ENCODE data around the gene ADRA2B.

ADRA2B gene

GRCh38 chr2:96119389-96119751, 3.0 kb upstream of the ADRA2B start:
- DNase-seq (ENCODE audit: low read depth in 1 of 2, low spot score in 1 of 2) = no peak

DNA sequence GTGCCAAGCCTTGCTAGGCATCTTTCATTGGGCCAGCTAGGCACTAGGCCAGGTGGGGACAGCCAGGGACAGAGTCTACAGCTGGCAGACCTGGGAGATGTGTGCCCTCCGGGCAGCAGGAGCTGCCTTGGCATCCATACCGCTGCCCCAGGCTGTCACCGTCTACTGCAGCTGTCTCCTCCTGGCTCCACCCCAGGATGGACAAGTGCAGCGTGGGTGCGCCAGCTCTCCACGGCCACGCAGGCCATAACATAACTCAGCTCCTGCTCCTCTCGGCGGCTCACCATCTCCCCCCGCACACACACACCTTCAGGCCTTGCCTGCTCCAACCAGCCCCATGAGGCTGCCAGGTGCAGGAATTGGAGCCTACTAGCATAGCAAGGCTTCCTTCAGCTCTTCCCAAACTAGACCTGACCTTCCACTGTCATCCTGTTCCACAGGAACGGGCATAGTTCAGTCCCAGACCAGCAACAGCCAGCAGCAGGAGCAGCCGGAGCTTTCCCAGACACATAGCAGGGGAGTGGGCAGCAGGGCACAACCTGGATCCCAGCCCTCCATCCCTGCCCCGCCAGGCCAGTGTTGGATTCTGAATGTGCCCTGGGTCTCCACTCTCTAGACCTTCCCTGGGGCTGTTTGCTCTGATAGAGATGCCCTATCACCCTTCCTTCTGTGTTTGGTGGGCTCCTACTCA, 2.5 kb upstream of the ADRA2B start:
- no peak for DNase-seq (ENCODE audit: low read depth in 1 of 2, low spot score in 1 of 2)

DNA sequence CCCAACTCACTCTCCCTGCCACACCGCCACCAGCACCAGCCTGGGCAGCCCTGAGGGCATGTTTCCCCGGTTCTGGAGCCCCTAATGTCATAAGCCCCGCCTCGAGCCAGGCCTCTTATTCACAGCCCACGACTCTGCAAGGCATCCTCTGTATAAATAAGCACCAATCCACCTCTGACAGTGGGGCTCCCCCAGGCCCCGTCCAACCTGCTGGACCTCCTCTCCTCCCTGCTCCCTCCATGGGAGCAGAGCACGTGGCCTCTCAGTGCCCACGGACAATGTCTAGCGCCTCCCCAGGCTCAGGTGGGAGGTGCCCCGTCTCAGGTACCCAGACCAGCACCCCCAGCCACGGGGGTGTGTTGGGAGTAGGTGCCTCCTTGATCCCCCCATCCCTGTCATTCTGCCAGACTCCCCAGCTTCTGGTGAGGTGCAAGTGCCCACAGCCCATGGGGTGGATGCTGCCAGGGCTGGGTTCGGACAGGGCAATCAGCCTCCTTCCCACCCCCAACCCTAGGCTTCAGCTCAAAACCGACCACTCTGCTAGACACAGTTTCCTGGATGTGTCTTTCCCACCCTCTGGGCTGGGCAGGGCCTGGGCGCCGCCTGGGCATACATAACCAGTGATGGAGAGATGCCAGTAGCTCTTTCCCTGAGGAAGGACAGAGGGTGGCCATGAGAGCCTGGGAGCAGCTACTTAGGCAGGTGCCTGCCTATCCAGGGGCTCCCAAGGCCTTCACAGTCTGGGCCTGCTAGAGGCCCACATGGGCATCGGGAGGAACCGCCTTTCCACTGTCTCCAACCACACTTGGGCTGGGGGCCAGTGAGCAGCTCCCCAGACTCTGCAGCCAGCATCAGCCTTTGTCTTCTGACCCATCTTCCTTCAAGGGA, 1.6 kb upstream of the ADRA2B start:
- DNase-seq (ENCODE audit: low read depth in 1 of 2, low spot score in 1 of 2) = no peak

GRCh38 chr2:96116879-96117533, 635 bp upstream of the ADRA2B start:
- peak; percentile 35 to 46 for DNase-seq (ENCODE audit: low read depth in 1 of 2, low spot score in 1 of 2)

DNA sequence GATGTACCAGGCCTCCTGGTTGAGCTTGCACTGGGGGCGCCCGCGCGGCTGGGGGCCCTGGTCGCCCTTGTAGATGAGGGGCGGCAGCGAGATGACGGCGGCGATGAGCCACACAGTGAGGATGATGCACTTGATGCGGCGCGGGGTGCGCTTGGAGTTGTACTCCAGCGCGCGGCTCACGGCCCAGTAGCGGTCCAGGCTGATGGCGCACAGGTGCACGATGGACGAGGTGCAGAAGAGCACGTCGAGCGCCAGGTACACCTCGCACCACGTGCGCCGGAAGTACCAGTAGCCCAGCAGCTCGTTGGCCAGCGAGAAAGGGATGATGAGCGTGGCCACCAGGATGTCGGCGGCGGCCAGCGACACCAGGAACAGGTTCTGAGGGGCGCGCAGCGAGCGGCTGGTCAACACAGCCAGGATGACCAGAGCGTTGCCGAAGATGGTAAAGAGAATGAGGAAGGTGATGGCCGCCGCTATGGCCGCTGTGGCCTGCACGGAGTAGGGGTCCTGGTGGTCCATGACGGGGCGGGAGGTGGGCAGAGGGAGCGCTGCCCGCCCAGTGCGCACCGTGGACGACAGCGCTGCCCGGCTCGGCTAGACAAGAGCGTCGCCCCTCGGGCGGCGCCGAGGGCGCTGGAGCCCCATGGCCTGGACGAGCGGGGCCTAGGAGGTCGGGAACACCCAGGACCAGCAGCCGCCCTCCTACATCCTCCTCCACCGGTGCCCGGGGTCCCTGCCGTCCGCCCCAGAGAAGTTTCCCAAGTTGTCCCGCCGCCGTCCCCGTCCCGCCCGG, 544 bp downstream of the ADRA2B start:
- no peak for DNase-seq (ENCODE audit: low read depth in 1 of 2, low spot score in 1 of 2)

GRCh38 chr2:96114903-96115581, 1.3 kb downstream of the ADRA2B start:
- no peak for DNase-seq (ENCODE audit: low read depth in 1 of 2, low spot score in 1 of 2)

DNA sequence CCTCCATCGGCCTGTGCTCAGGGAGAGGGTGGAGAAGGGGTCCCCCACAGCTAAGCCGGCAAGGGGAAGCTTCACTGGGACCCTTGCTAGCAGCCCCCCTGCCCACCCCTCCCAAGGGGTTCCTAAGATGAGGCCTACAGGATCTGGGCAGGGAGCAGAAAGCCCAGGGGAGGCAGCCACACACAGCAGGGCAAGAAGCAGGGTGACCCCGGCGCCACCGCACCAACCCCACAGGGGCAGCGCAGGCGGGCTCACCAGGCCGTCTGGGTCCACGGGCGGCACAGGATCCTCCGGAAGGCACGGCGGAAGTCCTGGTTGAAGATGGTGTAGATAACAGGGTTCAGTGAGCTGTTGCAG, 1.8 kb downstream of the ADRA2B start:
- no peak for DNase-seq (ENCODE audit: low read depth in 1 of 2, low spot score in 1 of 2)

- no peak for DNase-seq (ENCODE audit: low read depth in 1 of 2, low spot score in 1 of 2)
Measured at GRCh38 chr2:96113951-96114350, 2.4 kb downstream of the ADRA2B start.

DNA sequence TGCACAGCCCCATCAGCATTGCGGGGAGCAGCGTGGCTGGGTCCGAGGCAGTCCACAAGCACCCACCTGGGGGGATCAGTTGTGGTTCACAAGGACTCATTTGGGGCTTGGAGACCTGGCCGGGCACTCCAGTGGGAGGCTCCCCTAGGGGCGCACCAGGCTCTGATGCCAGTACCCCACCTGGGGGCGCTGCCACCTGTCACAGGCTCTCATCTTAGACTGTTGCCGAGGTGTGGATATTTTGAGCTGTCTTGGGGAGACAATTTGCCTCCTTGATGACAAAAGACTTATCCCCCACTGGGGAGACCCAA, 3.0 kb downstream of the ADRA2B start:
- no peak for DNase-seq (ENCODE audit: low read depth in 1 of 2, low spot score in 1 of 2)

GRCh38 chr2:96112501-96113366, 3.6 kb downstream of the ADRA2B start:
- no peak for DNase-seq (ENCODE audit: low read depth in 1 of 2, low spot score in 1 of 2)

DNA sequence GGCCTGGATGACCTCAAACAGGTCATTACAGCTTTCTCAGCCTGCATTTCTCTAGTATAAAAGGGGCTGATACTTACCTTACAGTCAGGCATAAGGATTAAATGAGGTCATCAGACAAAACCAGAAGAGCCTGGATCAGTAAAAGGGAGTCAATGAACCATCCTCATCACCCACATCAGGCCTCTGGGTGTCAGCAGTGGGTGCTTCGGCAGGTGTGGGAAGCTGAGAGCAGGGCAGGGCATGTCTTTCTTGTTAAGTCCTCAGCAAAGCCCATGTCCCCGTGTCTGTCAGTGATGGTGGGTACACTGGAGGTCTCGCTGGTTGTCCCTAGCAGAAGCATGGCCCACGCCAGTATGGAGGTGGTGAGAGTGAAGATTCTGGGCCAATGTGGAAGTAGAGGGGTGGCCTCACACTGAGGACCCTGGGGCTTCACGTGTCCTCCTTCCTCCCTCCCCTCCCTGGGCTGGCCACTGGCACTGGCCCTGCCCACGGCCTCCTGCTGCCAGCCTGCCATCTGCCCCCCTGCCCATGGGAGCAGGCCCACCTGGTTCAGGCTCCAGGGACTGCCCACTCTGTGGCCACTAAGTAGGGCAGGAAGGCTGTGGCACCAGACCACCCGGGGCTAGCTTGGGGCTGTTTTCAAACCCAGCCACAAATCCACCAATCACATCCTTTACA, 4.4 kb downstream of the ADRA2B start:
- no peak for DNase-seq (ENCODE audit: low read depth in 1 of 2, low spot score in 1 of 2)

DNA sequence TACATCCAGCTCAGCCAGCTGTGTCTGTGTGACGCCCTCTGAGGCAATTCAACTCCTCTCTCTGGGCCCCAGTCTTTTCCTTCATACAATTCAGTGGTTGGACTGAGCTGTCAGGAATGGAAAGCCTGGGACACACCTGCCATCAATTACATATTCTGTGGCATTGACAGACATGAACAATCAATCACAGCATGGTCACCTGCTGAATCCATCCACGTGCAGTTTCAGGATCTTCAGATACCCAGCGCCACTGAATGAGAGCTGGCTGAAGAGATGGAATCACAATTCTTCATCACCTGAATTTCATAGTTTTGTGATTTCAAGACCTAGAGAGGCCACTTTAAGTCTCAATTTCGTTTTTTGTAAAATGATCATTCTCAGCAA, 5.1 kb downstream of the ADRA2B start:
- no peak for DNase-seq (ENCODE audit: low read depth in 1 of 2, low spot score in 1 of 2)

GRCh38 chr2:96110621-96111256, 5.6 kb downstream of the ADRA2B start:
- no peak for DNase-seq (ENCODE audit: low read depth in 1 of 2, low spot score in 1 of 2)

DNA sequence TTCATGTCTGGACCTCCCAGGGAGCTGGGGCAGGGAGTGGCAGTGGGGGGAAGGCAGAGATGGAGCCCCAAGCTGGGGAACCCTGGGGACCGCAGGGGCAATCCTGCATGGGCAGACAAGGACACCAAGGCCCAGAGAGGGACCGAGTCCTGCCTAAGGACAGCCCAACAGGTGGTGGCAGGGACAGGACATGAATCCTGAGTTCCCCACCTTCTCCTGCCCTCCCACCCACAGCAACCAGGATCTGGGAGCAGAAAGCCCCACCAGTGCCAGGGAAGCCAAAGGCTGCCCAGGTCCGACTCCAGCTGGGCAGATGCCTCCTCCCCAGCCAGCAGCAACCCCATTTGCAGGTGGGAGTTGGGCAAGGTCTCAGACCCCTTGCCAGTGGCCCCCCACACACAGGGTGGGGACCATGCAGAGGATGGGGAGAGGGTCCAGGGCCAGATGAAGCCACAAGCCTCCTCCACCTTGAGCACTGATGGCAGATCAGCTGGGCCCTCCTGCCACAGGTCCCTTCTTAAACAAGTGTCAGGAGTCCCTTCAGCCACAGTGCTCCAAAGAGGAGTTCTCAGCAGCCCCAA, 6.3 kb downstream of the ADRA2B start:
- no peak for DNase-seq (ENCODE audit: low read depth in 1 of 2, low spot score in 1 of 2)

DNA sequence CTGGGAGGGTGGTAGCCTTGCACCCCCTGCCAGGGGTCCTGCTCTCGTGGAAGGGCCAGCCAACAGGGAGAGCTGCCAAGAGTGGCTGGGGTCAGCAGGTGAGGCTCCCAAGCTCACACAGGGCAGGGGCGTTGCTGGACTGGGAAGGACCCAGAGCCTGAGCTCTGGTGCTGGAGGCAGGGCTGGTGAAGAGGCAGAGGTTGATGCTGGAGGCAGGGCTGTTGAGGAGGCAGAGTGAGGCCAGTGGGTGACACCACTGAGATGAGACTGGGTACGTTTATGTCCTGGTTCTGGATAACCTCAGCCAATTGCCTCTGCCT, 7.0 kb downstream of the ADRA2B start:
- no peak for DNase-seq (ENCODE audit: low read depth in 1 of 2, low spot score in 1 of 2)

- DNase-seq (ENCODE audit: low read depth in 1 of 2, low spot score in 1 of 2) = no peak
Measured at GRCh38 chr2:96108541-96109360, 7.6 kb downstream of the ADRA2B start.

GRCh38 chr2:96108151-96108540, 8.2 kb downstream of the ADRA2B start:
- DNase-seq (ENCODE audit: low read depth in 1 of 2, low spot score in 1 of 2) = no peak

GRCh38 chr2:96107708-96108065, 8.7 kb downstream of the ADRA2B start:
- no peak for DNase-seq (ENCODE audit: low read depth in 1 of 2, low spot score in 1 of 2)

All from activated CD4-positive, alpha-beta T cell treated with anti-CD3 and anti-CD28 coated beads, Interleukin-2, amount 50 U/mL, for 24 hours (primary cell).